ENCODE results near the gene SEC22C. TPM values are rescaled to one million over a fixed set of nuclear protein-coding genes. Genes with fewer than 3 reads are reported as not detected.

SEC22C gene
- total RNA-seq, 4 donors from 2014 or later = 46.0 to 81.2 (median 56.1) TPM

DNA sequence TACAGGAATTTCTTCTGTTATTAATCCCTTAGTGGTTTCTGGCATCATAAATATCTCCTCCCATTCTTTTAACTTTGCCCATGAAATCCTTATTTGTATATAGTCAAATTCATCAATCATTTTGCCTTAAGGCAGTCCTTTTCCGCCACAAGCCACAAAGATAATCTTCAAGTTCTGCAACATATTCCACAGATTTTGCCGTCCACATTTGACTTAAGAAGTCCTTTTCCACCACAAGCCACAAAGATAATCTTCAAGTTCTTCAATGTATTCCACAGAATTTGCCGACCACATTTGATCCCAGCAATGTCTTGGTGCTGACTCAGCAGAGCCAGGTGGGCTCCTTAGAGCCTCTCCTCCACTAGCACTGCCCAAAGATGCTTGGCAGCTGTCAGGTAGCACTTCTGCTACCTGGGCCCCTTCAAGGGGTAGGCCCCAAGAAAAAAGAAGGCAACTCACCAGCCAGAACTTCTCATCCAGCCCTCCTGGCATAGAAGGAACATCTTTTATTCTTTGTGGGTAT lies 35.0 kb downstream of the SEC22C start:
- no peak for ATAC-seq (ENCODE audit: low FRiP score)
- TF ChIP-seq, protein P1, sequence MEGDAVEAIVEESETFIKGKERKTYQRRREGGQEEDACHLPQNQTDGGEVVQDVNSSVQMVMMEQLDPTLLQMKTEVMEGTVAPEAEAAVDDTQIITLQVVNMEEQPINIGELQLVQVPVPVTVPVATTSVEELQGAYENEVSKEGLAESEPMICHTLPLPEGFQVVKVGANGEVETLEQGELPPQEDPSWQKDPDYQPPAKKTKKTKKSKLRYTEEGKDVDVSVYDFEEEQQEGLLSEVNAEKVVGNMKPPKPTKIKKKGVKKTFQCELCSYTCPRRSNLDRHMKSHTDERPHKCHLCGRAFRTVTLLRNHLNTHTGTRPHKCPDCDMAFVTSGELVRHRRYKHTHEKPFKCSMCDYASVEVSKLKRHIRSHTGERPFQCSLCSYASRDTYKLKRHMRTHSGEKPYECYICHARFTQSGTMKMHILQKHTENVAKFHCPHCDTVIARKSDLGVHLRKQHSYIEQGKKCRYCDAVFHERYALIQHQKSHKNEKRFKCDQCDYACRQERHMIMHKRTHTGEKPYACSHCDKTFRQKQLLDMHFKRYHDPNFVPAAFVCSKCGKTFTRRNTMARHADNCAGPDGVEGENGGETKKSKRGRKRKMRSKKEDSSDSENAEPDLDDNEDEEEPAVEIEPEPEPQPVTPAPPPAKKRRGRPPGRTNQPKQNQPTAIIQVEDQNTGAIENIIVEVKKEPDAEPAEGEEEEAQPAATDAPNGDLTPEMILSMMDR (IDR thresholded peaks at IDR 0.05) = no peak
- DNase-seq (ENCODE audit: low spot score) = no peak

DNA sequence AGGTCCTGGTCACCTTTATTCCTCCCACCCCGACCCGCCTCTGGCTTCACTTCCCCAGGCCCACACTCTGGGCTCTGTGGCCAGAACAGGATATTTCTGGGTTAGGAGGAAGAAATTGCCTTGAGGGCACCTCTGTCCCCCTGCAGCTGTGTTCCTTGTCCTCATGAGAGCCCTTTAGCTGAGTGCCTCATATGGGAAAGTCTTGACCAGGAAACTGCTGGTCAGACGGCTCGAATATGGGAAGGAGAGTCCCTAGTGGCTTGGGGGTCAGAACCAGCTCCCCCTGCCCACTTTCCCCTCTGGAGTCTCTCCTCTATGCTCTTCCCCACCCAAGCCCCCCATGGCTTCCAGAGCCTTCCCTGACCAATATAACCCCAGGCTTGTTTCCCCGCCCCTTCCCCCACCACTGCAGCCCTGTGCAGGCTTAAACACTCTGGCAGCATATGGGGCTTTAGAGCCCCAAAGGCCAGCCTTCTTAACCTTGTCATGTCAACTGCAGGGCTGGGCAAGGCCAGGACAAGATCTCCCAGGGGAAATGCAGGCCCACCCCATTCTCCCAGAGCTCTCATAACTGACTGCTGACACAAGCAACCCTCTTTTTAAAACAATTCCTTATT lies 36.4 kb downstream of the SEC22C start:
- no peak for DNase-seq (ENCODE audit: low spot score)
- TF ChIP-seq, protein P1 (IDR thresholded peaks at IDR 0.05) = no peak

DNA sequence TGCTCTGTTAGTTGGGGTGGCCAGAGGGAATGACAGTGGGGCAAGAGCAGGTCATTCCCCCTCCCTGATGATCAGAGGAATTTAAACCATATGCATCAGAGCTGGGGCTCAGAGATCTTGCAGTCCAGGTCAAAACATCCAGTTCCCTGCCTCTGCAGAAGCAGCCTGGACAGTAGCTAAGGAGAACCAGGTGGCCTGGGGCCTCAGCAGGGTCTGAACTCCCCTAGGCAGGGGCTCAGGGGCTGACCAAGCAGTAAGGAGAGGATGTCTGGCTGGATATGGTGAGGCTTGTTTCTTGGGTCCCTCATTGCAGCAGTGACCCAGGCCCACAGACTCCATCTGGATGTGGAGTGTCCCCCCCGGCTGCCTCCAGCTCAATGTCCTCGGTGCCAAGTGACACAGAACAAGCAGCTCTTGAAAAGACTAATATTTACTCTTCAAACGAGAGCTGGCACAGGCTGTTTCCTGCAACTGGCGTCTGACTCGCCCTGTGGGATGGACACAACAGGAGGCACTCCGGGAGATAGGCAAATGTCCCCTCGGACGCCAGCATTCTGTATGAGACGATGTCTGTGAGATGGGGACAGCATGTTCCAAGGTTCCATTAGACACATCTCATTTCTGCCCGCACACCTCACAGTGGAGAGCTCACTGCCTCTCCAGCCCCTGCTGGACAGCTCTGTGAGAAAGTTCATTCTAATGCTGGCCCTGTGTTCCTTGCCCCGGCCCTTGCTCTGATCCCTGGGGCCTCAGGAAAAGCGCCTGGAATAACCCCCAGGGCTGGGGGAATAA lies 37.1 kb downstream of the SEC22C start:
- no peak for DNase-seq (ENCODE audit: low spot score)
- TF ChIP-seq, protein P1 (IDR thresholded peaks at IDR 0.05) = no peak
- ATAC-seq (ENCODE audit: low FRiP score) = no peak

More for the DNA sequence above, 36.4 kb downstream of the SEC22C start:
- ATAC-seq (ENCODE audit: low FRiP score) = no peak

DNA sequence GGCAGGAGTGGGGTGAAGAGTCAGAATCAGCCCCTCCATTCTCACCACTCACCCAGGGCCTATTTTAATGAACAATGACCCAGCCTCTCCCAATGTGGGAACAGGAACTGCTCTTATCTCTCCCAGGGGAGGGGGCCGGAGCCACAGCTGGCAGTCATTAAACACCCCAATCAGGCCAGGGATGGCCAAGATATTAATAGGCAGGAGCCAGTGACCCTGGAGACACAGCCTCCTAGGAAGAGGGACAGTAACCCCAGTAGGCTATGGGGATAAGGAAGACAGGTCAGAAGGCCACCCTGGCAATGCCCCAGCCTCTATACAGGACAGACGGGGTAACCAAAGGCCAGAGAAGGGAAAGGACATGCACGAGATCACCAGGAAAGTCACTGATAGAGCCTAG lies 40.7 kb downstream of the SEC22C start:
- TF ChIP-seq, protein P1 (IDR thresholded peaks at IDR 0.05) = no peak

DNA sequence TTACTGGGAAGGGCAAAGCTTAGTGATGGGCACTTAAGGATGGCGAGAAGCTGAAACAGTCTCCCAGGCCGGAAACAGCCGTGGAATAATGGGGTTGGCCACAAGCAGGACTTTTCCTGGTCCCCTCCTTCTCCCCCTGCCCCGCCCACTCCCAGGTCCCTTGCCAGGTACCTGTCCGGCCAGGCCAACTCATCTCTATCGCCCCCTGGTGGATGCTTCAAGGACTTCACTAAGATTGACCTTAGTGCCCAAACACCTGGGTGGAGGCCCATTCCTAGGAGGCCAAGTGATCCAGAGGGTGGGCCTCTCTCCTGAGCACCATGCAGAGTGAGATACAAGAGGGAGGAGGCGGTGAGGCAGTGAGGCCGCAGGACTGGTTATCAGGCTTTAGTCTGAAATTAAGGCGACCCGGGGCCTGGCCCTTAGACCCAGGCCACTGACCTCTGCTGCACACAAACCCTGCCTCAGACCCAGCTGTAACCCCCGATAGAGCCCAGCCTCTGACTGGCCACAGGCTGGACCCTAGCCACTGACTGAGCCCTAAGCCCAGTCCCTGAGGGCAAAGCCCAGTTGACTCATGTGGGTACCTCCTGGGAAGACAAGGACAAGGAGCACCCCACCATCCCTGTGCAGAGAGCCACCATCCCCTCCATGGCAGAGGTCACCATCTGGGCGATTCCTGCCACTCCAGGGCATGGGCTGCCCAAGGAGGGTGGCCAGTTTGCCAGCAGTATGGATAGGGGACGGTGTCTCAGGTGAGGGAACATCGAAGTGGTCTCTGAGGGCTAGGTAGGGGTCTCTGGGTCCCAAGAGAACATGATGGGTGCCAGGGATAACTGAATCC lies 41.7 kb downstream of the SEC22C start:
- TF ChIP-seq, protein P1 (IDR thresholded peaks at IDR 0.05) = peak in 1 of 3 donors; percentile 16
- DNase-seq (ENCODE audit: low spot score) (no peak), ATAC-seq (ENCODE audit: low FRiP score) (no peak)

More for the DNA sequence above, 40.7 kb downstream of the SEC22C start:
- DNase-seq (ENCODE audit: low spot score) = no peak
- ATAC-seq (ENCODE audit: low FRiP score) = no peak

DNA sequence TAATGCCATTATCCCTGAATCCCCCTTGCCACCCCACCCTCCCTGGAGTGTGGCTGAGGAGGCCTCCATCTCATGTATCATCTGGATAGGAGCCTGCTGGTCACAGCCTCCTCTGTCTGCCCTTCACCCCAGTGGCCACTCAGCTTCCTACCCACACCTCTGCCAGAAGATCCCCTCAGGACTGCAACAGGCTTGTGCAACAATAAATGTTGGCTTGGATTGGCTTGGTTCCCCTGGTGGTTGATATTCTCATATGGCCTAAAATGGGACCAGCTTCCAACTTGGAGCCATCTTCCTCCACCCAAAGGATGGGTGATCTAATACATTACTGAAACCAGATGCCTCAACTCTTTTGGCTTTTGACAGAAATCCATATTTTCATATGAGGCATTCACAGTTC lies 44.4 kb downstream of the SEC22C start:
- ATAC-seq (ENCODE audit: low FRiP score) (no peak), DNase-seq (ENCODE audit: low spot score) (no peak)

More for the DNA sequence above, 44.4 kb downstream of the SEC22C start:
- TF ChIP-seq, protein P1 (IDR thresholded peaks at IDR 0.05) = no peak

Data from omental fat pad (tissue), 4 donors.